Measurements from ENCODE around the gene FAM228A.

DNA sequence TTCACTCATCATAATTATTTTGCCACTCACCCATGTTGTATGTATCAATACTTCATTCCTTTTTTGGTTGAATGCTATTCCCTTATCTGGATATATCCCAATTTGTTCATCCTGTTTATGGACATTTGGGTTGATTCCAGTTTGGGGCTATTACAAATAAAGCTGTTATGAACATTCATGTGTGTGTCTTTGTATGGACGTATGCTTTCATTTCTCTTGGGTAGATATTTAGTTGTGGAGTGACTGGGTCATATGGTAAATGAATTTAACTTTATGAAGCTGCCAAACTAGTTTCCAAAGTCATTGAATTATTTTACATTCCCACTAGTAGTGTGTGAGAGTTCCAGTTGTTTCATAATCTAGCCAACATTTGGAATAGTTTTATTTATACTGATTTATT, 48.9 kb upstream of the FAM228A start:
- TF ChIP-seq, protein P1, sequence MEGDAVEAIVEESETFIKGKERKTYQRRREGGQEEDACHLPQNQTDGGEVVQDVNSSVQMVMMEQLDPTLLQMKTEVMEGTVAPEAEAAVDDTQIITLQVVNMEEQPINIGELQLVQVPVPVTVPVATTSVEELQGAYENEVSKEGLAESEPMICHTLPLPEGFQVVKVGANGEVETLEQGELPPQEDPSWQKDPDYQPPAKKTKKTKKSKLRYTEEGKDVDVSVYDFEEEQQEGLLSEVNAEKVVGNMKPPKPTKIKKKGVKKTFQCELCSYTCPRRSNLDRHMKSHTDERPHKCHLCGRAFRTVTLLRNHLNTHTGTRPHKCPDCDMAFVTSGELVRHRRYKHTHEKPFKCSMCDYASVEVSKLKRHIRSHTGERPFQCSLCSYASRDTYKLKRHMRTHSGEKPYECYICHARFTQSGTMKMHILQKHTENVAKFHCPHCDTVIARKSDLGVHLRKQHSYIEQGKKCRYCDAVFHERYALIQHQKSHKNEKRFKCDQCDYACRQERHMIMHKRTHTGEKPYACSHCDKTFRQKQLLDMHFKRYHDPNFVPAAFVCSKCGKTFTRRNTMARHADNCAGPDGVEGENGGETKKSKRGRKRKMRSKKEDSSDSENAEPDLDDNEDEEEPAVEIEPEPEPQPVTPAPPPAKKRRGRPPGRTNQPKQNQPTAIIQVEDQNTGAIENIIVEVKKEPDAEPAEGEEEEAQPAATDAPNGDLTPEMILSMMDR (IDR thresholded peaks at IDR 0.05; ENCODE audit: low read length), result no peak
- TF ChIP-seq EZH2phosphoT487 (IDR thresholded peaks at IDR 0.05; ENCODE audit: low read length) (no peak), EZH2 (optimal IDR thresholded peaks at IDR 0.05; ENCODE audit: low read depth, low read length) (no peak)

All from MM.1S (cell line).